SK-N-SH (cell line): ENCODE results near the gene ARHGAP10. TPM values are rescaled to one million over a fixed set of nuclear protein-coding genes. Genes with fewer than 3 reads are reported as not detected.

Source experiments
- CTCF ChIA-PET: fragments of 300-600, 350-600 bp; formaldehyde crosslinking; extraction: SDS; loops from one replicate; lab custom pipeline; 2021; lab: Yijun Ruan, JAX
- POLR2A ChIA-PET: fragments of 350-600 bp; sonication (Branson Sonifier 250); formaldehyde crosslinking; extraction: SDS; loops from one replicate; lab custom pipeline; 2020; ENCODE audit warnings: antibody characterized with exemption, inconsistent platforms; lab: Yijun Ruan, JAX
- DNase-seq: peaks from one replicate; pipeline ENCODE4 v3.0.0; 2012
- H2AFZ ChIP-seq: fragments of 200-600 bp; sonication (generic); 2 replicates; pipeline ENCODE4 v1.8.1; 2016; ENCODE audit warnings: antibody characterized with exemption, mild to moderate bottlenecking, low read depth
- H3F3A ChIP-seq: fragments of 200-600 bp; sonication (generic); replicated peaks from 2 replicates; pipeline ENCODE3; 2016; ENCODE audit warnings: antibody characterized with exemption, mild to moderate bottlenecking; ENCODE audit not compliant: insufficient read depth
- H3K27ac ChIP-seq, 2 experiments: fragments of 200-500 bp in 1 of 2; fragments of 200-600 bp in 1 of 2; sonication (Bioruptor generic) in 1 of 2; sonication (generic), shearing (Covaris generic) in 1 of 2; 2 replicates each; pipeline versions ENCODE4 v1.5.1 to v1.6.1; 2014 to 2016; ENCODE audit warnings: low read depth in 2 of 2, inconsistent platforms in 1 of 2, low read length in 1 of 2, mild to moderate bottlenecking in 1 of 2, mixed read lengths in 1 of 2
- H3K27me3 ChIP-seq: fragments of 200-600 bp; sonication (generic), shearing (Covaris generic); 2 replicates; pipeline ENCODE4 v1.6.1; 2016; ENCODE audit warnings: mixed run types; ENCODE audit not compliant: insufficient read depth
- H3K36me3 ChIP-seq, 2 experiments: fragments of 200-500 bp in 1 of 2; fragments of 200-600 bp in 1 of 2; sonication (Bioruptor generic) in 1 of 2; sonication (generic) in 1 of 2; replicated peaks in 1 of 2; 2 replicates each; pipeline versions ENCODE3 to v1.5.1; 2014 to 2016; ENCODE audit warnings: low read length in 1 of 2, mild to moderate bottlenecking in 1 of 2; ENCODE audit not compliant: insufficient read depth in 2 of 2, control insufficient read depth in 1 of 2
- H3K4me1 ChIP-seq, 2 experiments: fragments of 200-500 bp in 1 of 2; fragments of 200-600 bp in 1 of 2; sonication (Bioruptor generic) in 1 of 2; sonication (generic), shearing (Covaris generic) in 1 of 2; 2 replicates each; pipeline versions ENCODE4 v1.5.1 to v1.6.1; 2014 to 2016; ENCODE audit warnings: low read depth in 1 of 2, low read length in 1 of 2, mixed run types in 1 of 2; ENCODE audit not compliant: insufficient read depth in 2 of 2, control insufficient read depth in 1 of 2
- H3K4me2 ChIP-seq: fragments of 200-600 bp; sonication (generic), shearing (Covaris generic); 2 replicates; pipeline ENCODE4 v1.6.1; 2017; ENCODE audit warnings: mixed run types
- H3K4me3 ChIP-seq, 2 experiments: fragments of 200-500 bp in 1 of 2; fragments of 200-600 bp in 1 of 2; sonication (Bioruptor generic) in 1 of 2; sonication (generic), shearing (Covaris generic) in 1 of 2; 2 replicates each; pipeline versions ENCODE4 v1.5.1 to v1.8.1; 2014 to 2016; ENCODE audit warnings: low read depth in 2 of 2, inconsistent platforms in 1 of 2, low read length in 1 of 2, mild to moderate bottlenecking in 1 of 2, mixed read lengths in 1 of 2, moderate library complexity in 1 of 2
- H3K79me2 ChIP-seq: fragments of 200-600 bp; sonication (generic); 2 replicates; pipeline ENCODE4 v1.8.1; 2017; ENCODE audit warnings: mild to moderate bottlenecking; ENCODE audit not compliant: insufficient read depth
- H3K9ac ChIP-seq: fragments of 200-600 bp; sonication (generic); 2 replicates; pipeline ENCODE4 v1.6.1; 2017; ENCODE audit warnings: mixed run types
- H3K9me2 ChIP-seq: fragments of 200-600 bp; sonication (generic); 2 replicates; pipeline ENCODE4 v1.6.1; 2017; ENCODE audit warnings: mixed run types
- H3K9me3 ChIP-seq: fragments of 200-600 bp; sonication (generic); 2 replicates; pipeline ENCODE4 v1.6.1; 2017; ENCODE audit warnings: mixed run types, mild to moderate bottlenecking, moderate library complexity
- H4K20me1 ChIP-seq: fragments of 200-600 bp; sonication (generic); 2 replicates; pipeline ENCODE4 v1.6.1; 2017; ENCODE audit warnings: mild to moderate bottlenecking, mixed run types; ENCODE audit not compliant: insufficient read depth
- CTCF ChIP-seq: fragments of 200-600 bp; sonication (generic); IDR thresholded peaks from 2 replicates; pipeline ENCODE4 v1.6.1; 2017; ENCODE audit warnings: antibody characterized with exemption, mild to moderate bottlenecking, moderate library complexity
- ELF1 ChIP-seq: IDR thresholded peaks from 2 replicates; pipeline ENCODE4 v1.4.0; 2012
- FOXM1 ChIP-seq: IDR thresholded peaks from 2 replicates; pipeline ENCODE4 v1.4.0; 2012; ENCODE audit warnings: low read depth, mild to moderate bottlenecking
- GABPA ChIP-seq: IDR thresholded peaks from 2 replicates; pipeline ENCODE4 v1.4.0; 2012; ENCODE audit warnings: low read depth, mild to moderate bottlenecking
- MAX ChIP-seq: IDR thresholded peaks from 2 replicates; pipeline ENCODE4 v1.4.0; 2012; ENCODE audit warnings: low read depth
- NFIC ChIP-seq: IDR thresholded peaks from 2 replicates; pipeline ENCODE4 v1.4.0; 2012; ENCODE audit warnings: borderline replicate concordance
- RAD21 ChIP-seq: IDR thresholded peaks from 2 replicates; pipeline ENCODE4 v1.6.1; 2012; ENCODE audit warnings: mild to moderate bottlenecking, low read length
- RCOR1 ChIP-seq: fragments of 150-350 bp; IDR thresholded peaks from 2 replicates; pipeline ENCODE4 v1.6.1; 2017; ENCODE audit warnings: antibody characterized with exemption, low read length
- RFX5 ChIP-seq: IDR thresholded peaks from 2 replicates; pipeline ENCODE4 v1.6.1; 2012; ENCODE audit warnings: mild to moderate bottlenecking, improper control_type of control experiment, low read length
- RXRA ChIP-seq: IDR thresholded peaks from 2 replicates; pipeline ENCODE4 v1.4.0; 2012; ENCODE audit warnings: low read depth, mild to moderate bottlenecking, borderline replicate concordance
- TEAD4 ChIP-seq: IDR thresholded peaks from 2 replicates; pipeline ENCODE4 v1.4.0; 2012; ENCODE audit warnings: mild to moderate bottlenecking, borderline replicate concordance; ENCODE audit not compliant: insufficient read depth
- USF1 ChIP-seq: IDR thresholded peaks from 2 replicates; pipeline ENCODE4 v1.4.0; 2012; ENCODE audit warnings: low read depth, borderline replicate concordance
- USF2 ChIP-seq: fragments of 150-350 bp; IDR thresholded peaks from 2 replicates; pipeline ENCODE4 v1.6.1; 2017; ENCODE audit warnings: antibody characterized with exemption, low read length, low read depth, borderline replicate concordance
- YY1 ChIP-seq: IDR thresholded peaks from 2 replicates; pipeline ENCODE4 v1.4.0; 2012; ENCODE audit warnings: low read depth, mild to moderate bottlenecking
- WGBS: methylation state at CpG from one replicate; pipeline ENCODE4 v1.1.6; 2017; ENCODE audit warnings: low lambda C conversion rate; 5-methylcytosine and 5-hydroxymethylcytosine counted together
- polyA plus RNA-seq, 3 experiments: library from polyadenylated mRNA; depleted of rRNA; stranded (reverse); fragments of >200 nt; gene quantifications; 2 replicates each; pipeline ENCODE4 v1.2.3, GENCODE V29; 2012

The ARHGAP10 gene
- polyA plus RNA-seq, 1 of the 3 experiments (the other 2 are of a cell fraction) = 15.1 TPM

- Histone ChIP-seq H3K27me3 (no peaks in the 10 kb centered on the region), H3F3A (no peaks in the 10 kb centered on the region), H3K9me2 (no peaks in the 10 kb centered on the region), H3K27ac (peak overlapping the region; percentile 32 to 99; a peak in 3 of 4 replicates), H3K4me3 (no peak overlapping the region), H3K4me1 (peaks cover 12 to 40% of the 10 kb centered on the region in 2 experiments; a peak in 2 of 4 replicates), H4K20me1 (no peaks in the 10 kb centered on the region), H3K9me3 (no peaks in the 10 kb centered on the region), H3K4me2 (0 out of 2 replicates have a peak overlapping the region, but pooled peaks have one; percentile 25), H3K9ac (no peak overlapping the region), H3K79me2 (0 out of 2 replicates have a peak, but pooled peaks cover 8% of the 10 kb centered on the region), H2AFZ (no peak overlapping the region), H3K36me3 (peaks cover 19 to 26% of the 10 kb centered on the region in 2 experiments)
- WGBS = 97% methylated on average over 8 of the region's 10 CpGs
- ChIA-PET POLR2A (interaction anchor here (2.4 kb wide), 1 partner anchor 132 kb away, joined by 11 read pairs; the partner anchor contains the start of gene ARHGAP10), CTCF (interaction anchor here (0.7 to 9.1 kb wide), 15 partner anchors 11 to 359 kb away, joined by 3 to 182 read pairs (median 4); partner anchors contain the start of genes ARHGAP10 and TMEM184C)
- no peak for TF ChIP-seq GABPA
- TF ChIP-seq USF2 = no peak
- no peak for TF ChIP-seq YY1
- no peak for TF ChIP-seq MAX
- TF ChIP-seq RFX5 = no peak
- no peak for TF ChIP-seq NFIC
- no peak for TF ChIP-seq RCOR1
- no peak for TF ChIP-seq TEAD4
- no peak for DNase-seq
Measured at GRCh38 chr4:147863808-147864472, 132.1 kb downstream of the ARHGAP10 start.

GRCh38 chr4:147864607-147865006 is 132.7 kb downstream of the ARHGAP10 start:
- ChIA-PET POLR2A (no interaction called here), CTCF (interaction anchor here (0.9 to 9.1 kb wide), 18 partner anchors 10 to 755 kb away, joined by 3 to 182 read pairs (median 8); partner anchors contain the start of genes ARHGAP10, PRMT9 and TMEM184C)
- 91% methylated on average over 5 of the region's 5 CpGs for WGBS

More at GRCh38 chr4:147864607-147865006, 132.7 kb downstream of the ARHGAP10 start:
- Histone ChIP-seq H4K20me1 (no peaks in the 10 kb centered on the region), H3F3A (no peaks in the 10 kb centered on the region), H3K27ac (peak overlapping the region in 1 of 2 experiments; percentile 99; a peak in 1 of 4 replicates), H3K27me3 (no peaks in the 10 kb centered on the region), H2AFZ (no peak overlapping the region), H3K4me3 (no peak overlapping the region), H3K36me3 (peaks cover 19 to 25% of the 10 kb centered on the region in 2 experiments), H3K79me2 (0 out of 2 replicates have a peak, but pooled peaks cover 8% of the 10 kb centered on the region), H3K4me2 (no peak overlapping the region), H3K4me1 (peaks cover 12 to 40% of the 10 kb centered on the region in 2 experiments; a peak in 2 of 4 replicates), H3K9ac (no peak overlapping the region), H3K9me3 (no peaks in the 10 kb centered on the region), H3K9me2 (no peaks in the 10 kb centered on the region)
- DNase-seq = no peak
- no peak for TF ChIP-seq TEAD4
- no peak for TF ChIP-seq FOXM1
- TF ChIP-seq RAD21 = no peak
- no peak for TF ChIP-seq CTCF
- no peak for TF ChIP-seq USF1
- TF ChIP-seq RXRA = no peak
- TF ChIP-seq ELF1 = no peak
